ENCODE data around the gene MDM1. TPM values are rescaled to one million over a fixed set of nuclear protein-coding genes. Genes with fewer than 3 reads are reported as not detected.

The MDM1 gene
- total RNA-seq, 1 experiment from 2014 or later = 10.0 TPM

GRCh38 chr12:68349921-68350606, 17.9 kb upstream of the MDM1 start:
- no TSS peak for BruUV-seq (replicated peaks)
- no peak overlapping the region for H3K27ac ChIP-seq (ENCODE audit: low read depth, low read length)
- no peak for ATAC-seq
- no peak for DNase-seq (ENCODE audit: low read depth, low spot score)
- RAD21 ChIA-PET (ENCODE audit: low non-redundant PET in 1 of 2, low total read pairs in 2 of 2, uncharacterized antibody in 2 of 2, unreplicated experiment in 2 of 2) = no interaction called here
- CTCF ChIA-PET = interaction anchor here (0.8 kb wide), 1 partner anchor 9 kb away, joined by 4 read pairs; no protein-coding TSS in a partner anchor
- H3K9me2 ChIP-seq (ENCODE audit: insufficient read depth) = no peaks in the 10 kb centered on the region
- H2AFZ ChIP-seq (ENCODE audit: low read depth, low read length, poor library complexity, severe bottlenecking) = no peak overlapping the region
- H3K9me3 ChIP-seq (ENCODE audit: control insufficient read depth in 1 of 2, insufficient read depth in 1 of 2, low read depth in 1 of 2, low read length in 2 of 2) = no peaks in the 10 kb centered on the region
- H3K36me3 ChIP-seq (ENCODE audit: control insufficient read depth in 1 of 2, insufficient read depth in 2 of 2, low read length in 2 of 2) = no peaks in the 10 kb centered on the region
- TF ChIP-seq SIN3A (IDR thresholded peaks at IDR 0.05; ENCODE audit: low read depth) (no peak), ATF3 (IDR thresholded peaks at IDR 0.05) (no peak), YY1 (IDR thresholded peaks at IDR 0.05; ENCODE audit: extremely low read depth, insufficient replicate concordance, low read depth, low read length) (no peak), ELF1 (IDR thresholded peaks at IDR 0.05; ENCODE audit: borderline replicate concordance, low read depth) (no peak), EGR1 (IDR thresholded peaks at IDR 0.05; ENCODE audit: low read depth) (no peak), JUND (IDR thresholded peaks at IDR 0.05) (no peak)
- no peak overlapping the region for H3K4me3 ChIP-seq (replicated peaks in 1 of 2; ENCODE audit: low read depth in 1 of 2, low read length in 2 of 2)
- no peaks in the 10 kb centered on the region for H4K20me1 ChIP-seq (ENCODE audit: insufficient read depth)
- H3K4me1 ChIP-seq (ENCODE audit: control insufficient read depth in 1 of 2, insufficient read depth in 2 of 2, low read length in 2 of 2) = peaks cover 0 to 12% of the 10 kb centered on the region in 2 experiments; a peak in 1 of 4 replicates
- intact Hi-C loops (cut with micrococcal nuclease) = loop anchor here (10.0 kb wide), 2 partner anchors 315 to 395 kb away; partner anchors contain the start of gene SLC35E3
- no peak overlapping the region for H3K4me2 ChIP-seq (ENCODE audit: low read length)
- POLR2A ChIA-PET = interaction anchor here (0.8 kb wide), 1 partner anchor 149 kb away, joined by 3 read pairs; no protein-coding TSS in a partner anchor
- H3K27me3 ChIP-seq (ENCODE audit: insufficient read depth, low read length) = no peaks in the 10 kb centered on the region; the same call in 1 of the 2 replicates
- no peaks in the 10 kb centered on the region for H3K79me2 ChIP-seq (ENCODE audit: insufficient read depth, low read length)
- H3K9ac ChIP-seq (ENCODE audit: low read length) = no peak overlapping the region

- Histone ChIP-seq H3K9me2 (ENCODE audit: insufficient read depth) (no peaks in the 10 kb centered on the region), H3K9ac (ENCODE audit: low read length) (no peak overlapping the region), H3K4me3 (replicated peaks in 1 of 2; ENCODE audit: low read depth in 1 of 2, low read length in 2 of 2) (no peak overlapping the region), H3K79me2 (ENCODE audit: insufficient read depth, low read length) (no peaks in the 10 kb centered on the region), H2AFZ (ENCODE audit: low read depth, low read length, poor library complexity, severe bottlenecking) (no peak overlapping the region), H3K4me1 (ENCODE audit: control insufficient read depth in 1 of 2, insufficient read depth in 2 of 2, low read length in 2 of 2) (peaks cover 0 to 12% of the 10 kb centered on the region in 2 experiments; a peak in 1 of 4 replicates), H3K9me3 (ENCODE audit: control insufficient read depth in 1 of 2, insufficient read depth in 1 of 2, low read depth in 1 of 2, low read length in 2 of 2) (no peaks in the 10 kb centered on the region), H3K36me3 (ENCODE audit: control insufficient read depth in 1 of 2, insufficient read depth in 2 of 2, low read length in 2 of 2) (no peaks in the 10 kb centered on the region), H3K4me2 (ENCODE audit: low read length) (no peak overlapping the region), H3K27ac (ENCODE audit: low read depth, low read length) (no peak overlapping the region), H3K27me3 (ENCODE audit: insufficient read depth, low read length) (peaks cover 4% of the 10 kb centered on the region), H4K20me1 (ENCODE audit: insufficient read depth) (no peaks in the 10 kb centered on the region)
- TF ChIP-seq EGR1 (IDR thresholded peaks at IDR 0.05; ENCODE audit: low read depth) (no peak), JUND (IDR thresholded peaks at IDR 0.05) (no peak), EZH2 (IDR thresholded peaks at IDR 0.05) (no peak), YY1 (IDR thresholded peaks at IDR 0.05; ENCODE audit: extremely low read depth, insufficient replicate concordance, low read depth, low read length) (no peak), TCF7L2 (IDR thresholded peaks at IDR 0.05; ENCODE audit: borderline replicate concordance, extremely low read depth, insufficient read depth, insufficient read length) (no peak), POLR2A (IDR thresholded peaks at IDR 0.05; ENCODE audit: borderline replicate concordance, extremely low read depth, insufficient read depth, insufficient read length) (no peak), ZNF274 (IDR thresholded peaks at IDR 0.05; ENCODE audit: low read depth, low read length) (no peak), FOSL1 (IDR thresholded peaks at IDR 0.05; ENCODE audit: low read depth) (no peak), ELF1 (IDR thresholded peaks at IDR 0.05; ENCODE audit: borderline replicate concordance, low read depth) (no peak), MAX (IDR thresholded peaks at IDR 0.05) (no peak), CEBPB (IDR thresholded peaks at IDR 0.05; ENCODE audit: low read depth) (no peak), ZFX (IDR thresholded peaks at IDR 0.05) (no peak), ATF3 (IDR thresholded peaks at IDR 0.05) (no peak), EZH2phosphoT487 (IDR thresholded peaks at IDR 0.05; ENCODE audit: borderline replicate concordance) (no peak), ZBTB33 (IDR thresholded peaks at IDR 0.05; ENCODE audit: extremely low read depth, insufficient replicate concordance, low read length) (no peak)
- ATAC-seq (no peak), DNase-seq (ENCODE audit: low read depth, low spot score) (no peak)
- BruUV-seq (replicated peaks) = no TSS peak
- ChIA-PET RAD21 (ENCODE audit: low non-redundant PET in 1 of 2, low total read pairs in 2 of 2, uncharacterized antibody in 2 of 2, unreplicated experiment in 2 of 2) (no interaction called here), POLR2A (no interaction called here), CTCF (no interaction called here)
- intact Hi-C loops (cut with micrococcal nuclease) = no loop called here
Observed at GRCh38 chr12:68349220-68349621, 17.1 kb upstream of the MDM1 start.
